GM12878 (cell line): ENCODE results near the gene SORBS2. TPM values are rescaled to one million over a fixed set of nuclear protein-coding genes. Genes with fewer than 3 reads are reported as not detected.

Source experiments
- ATAC-seq: fragments of 200-7000 bp; cut with Tn5 transposase; 3 replicates; pipeline ENCODE4 v1.9.1; 2020; ENCODE audit warnings: mild to moderate bottlenecking, moderate library complexity
- BruUV-seq: library from RNA; stranded (reverse); fragments of 400-500 nt; replicated peaks from 2 replicates; lab custom pipeline; 2021; lab: Mats Ljungman, UMichigan
- CTCF ChIA-PET: fragments of 300-600 bp; sonication (Branson Sonifier 250); formaldehyde crosslinking; extraction: SDS; loops from one replicate; lab custom pipeline; 2021; ENCODE audit warnings: inconsistent platforms; lab: Yijun Ruan, JAX
- POLR2A ChIA-PET: fragments of 350-600 bp; formaldehyde crosslinking; extraction: SDS; loops from one replicate; lab custom pipeline; 2021; ENCODE audit warnings: inconsistent platforms; lab: Charles Lee
- RAD21 ChIA-PET: fragments of 300-600 bp; sonication (Branson Sonifier 250); formaldehyde crosslinking; loops from one replicate; lab custom pipeline; 2023; ENCODE audit warnings: antibody characterized with exemption; ENCODE audit not compliant: unreplicated experiment; lab: Charles Lee
- SMC1A ChIA-PET: fragments of 300-600 bp; sonication (Branson Sonifier 250); formaldehyde crosslinking; loops from one replicate; lab custom pipeline; 2023; ENCODE audit not compliant: unreplicated experiment, uncharacterized antibody; lab: Charles Lee
- DNase-seq: peaks from one replicate; pipeline ENCODE4 v3.0.0-alpha.2; 2011; ENCODE audit warnings: low read depth, low spot score
- FAIRE-seq: peaks from 3 replicates; lab custom pipeline; 2011; peaks lifted over from hg19 to GRCh38; lab: Jason Lieb, UNC
- H2AFZ ChIP-seq: 2 replicates; pipeline ENCODE4 v1.6.0; 2011; ENCODE audit warnings: low read depth, low read length, control low read depth; ENCODE audit not compliant: control insufficient read depth
- H3K27ac ChIP-seq: 2 replicates; pipeline ENCODE4 v1.5.1; 2011; ENCODE audit warnings: control low read depth; ENCODE audit not compliant: control insufficient read depth, insufficient read depth
- H3K27me3 ChIP-seq, 2 experiments: replicated peaks in 1 of 2; 2 replicates each; pipeline versions ENCODE4 v1.6.0 to v1.6.1; 2011; ENCODE audit warnings: low read length in 1 of 2; ENCODE audit not compliant: control insufficient read depth in 2 of 2, insufficient read depth in 2 of 2
- H3K36me3 ChIP-seq, 2 experiments: 2 replicates each; pipeline ENCODE4 v1.5.1; 2011; ENCODE audit warnings: low read length in 1 of 2; ENCODE audit not compliant: control insufficient read depth in 2 of 2, insufficient read depth in 2 of 2
- H3K4me1 ChIP-seq: 2 replicates; pipeline ENCODE4 v1.6.1; 2011; ENCODE audit warnings: mild to moderate bottlenecking, low read length, moderate library complexity, mixed read lengths; ENCODE audit not compliant: control insufficient read depth, insufficient read depth
- H3K4me2 ChIP-seq: 2 replicates; pipeline ENCODE4 v1.6.0; 2011; ENCODE audit warnings: control low read depth; ENCODE audit not compliant: control insufficient read depth, insufficient read depth
- H3K4me3 ChIP-seq: fragments of 200-600 bp; sonication (generic); 2 replicates; pipeline ENCODE4 v1.5.1; 2016
- H3K79me2 ChIP-seq: 2 replicates; pipeline ENCODE4 v1.6.0; 2011; ENCODE audit warnings: low read length; ENCODE audit not compliant: control insufficient read depth, insufficient read depth
- H3K9ac ChIP-seq: 2 replicates; pipeline ENCODE4 v1.8.0; 2011; ENCODE audit warnings: low read length, control low read depth, mixed read lengths; ENCODE audit not compliant: control insufficient read depth, insufficient read depth
- H3K9me3 ChIP-seq: replicated peaks from 3 replicates; pipeline ENCODE4 v1.5.1; 2011; ENCODE audit warnings: mild to moderate bottlenecking, low read length; ENCODE audit not compliant: control insufficient read depth, insufficient read depth
- H4K20me1 ChIP-seq: 2 replicates; pipeline ENCODE4 v1.6.0; 2011; ENCODE audit not compliant: control insufficient read depth, insufficient read depth
- CBFB ChIP-seq: IDR thresholded peaks from 2 replicates; pipeline ENCODE4 v1.6.1; 2016; ENCODE audit warnings: antibody characterized with exemption, low read depth
- EED ChIP-seq: sonication (generic); IDR thresholded peaks from 2 replicates; pipeline ENCODE4 v1.6.1; 2016; ENCODE audit warnings: antibody characterized with exemption, low read depth
- HDGF ChIP-seq: fragments of 450-650 bp; IDR thresholded peaks from 2 replicates; pipeline ENCODE4 v1.6.1; 2016; ENCODE audit warnings: antibody characterized with exemption
- NR2F1 ChIP-seq: fragments of 450-650 bp; conservative IDR thresholded peaks from 2 replicates; pipeline ENCODE4 v1.6.1; 2017; ENCODE audit warnings: mild to moderate bottlenecking
- RCOR1 ChIP-seq: conservative IDR thresholded peaks from 2 replicates; pipeline ENCODE4 v1.6.1; 2012; ENCODE audit warnings: low read depth, low read length, improper control_type of control experiment
- SUZ12 ChIP-seq: fragments of 200-600 bp; sonication (generic); IDR thresholded peaks from one replicate; pipeline ENCODE4 v1.6.1; 2018; ENCODE audit warnings: antibody characterized with exemption, mild to moderate bottlenecking; ENCODE audit not compliant: unreplicated experiment
- YY1 ChIP-seq: IDR thresholded peaks from 2 replicates; pipeline ENCODE4 v1.6.1; 2011; ENCODE audit warnings: low read depth, mild to moderate bottlenecking, low read length
- ZNF384 ChIP-seq: IDR thresholded peaks from 2 replicates; pipeline ENCODE4 v1.6.1; 2012; ENCODE audit warnings: low read depth, mild to moderate bottlenecking, low read length, improper control_type of control experiment, borderline replicate concordance
- WGBS: methylation state at CpG from one replicate; pipeline ENCODE4 v1.1.6; 2016; ENCODE audit warnings: low lambda C conversion rate; ENCODE audit not compliant: insufficient replicate concordance, insufficient coverage; ENCODE audit errors: missing lambda C conversion rate; 5-methylcytosine and 5-hydroxymethylcytosine counted together
- in situ Hi-C: fragments of 300-500 bp; cut with MboI; formaldehyde crosslinking; loops from 9 replicates; pipeline ENCODE4 v1.14.3; 2018; ENCODE audit warnings: mixed read lengths
- intact Hi-C: fragments of 100-400 bp; cut with micrococcal nuclease; formaldehyde crosslinking; loops from one replicate; pipeline ENCODE4 v1.14.2; 2022; ENCODE audit not compliant: unreplicated experiment
- polyA plus RNA-seq, 11 experiments: library from polyadenylated mRNA; depleted of rRNA in 4 of 11; unstranded in 6 of 11; stranded (reverse) in 5 of 11; fragments of >200 nt; fragmentation: Nextera tagmentation in 4 of 11; fragmentation: Illumina TruSeq in 1 of 11; extraction: Ambion mirVana in 4 of 11; extraction: Trizol in 1 of 11; gene quantifications; 1 replicate in 1 of 11; 2 replicates in 10 of 11; pipeline versions ENCODE4 v1.2.1 to v1.2.3, GENCODE V29; 2011 to 2016; ENCODE audit warnings: inconsistent platforms in 2 of 11, missing spikeins in 2 of 11, low read depth in 1 of 11
- total RNA-seq, 4 experiments: library from RNA; depleted of rRNA in 3 of 4; stranded (reverse); fragments of >200 nt in 3 of 4; fragmentation: Illumina TruSeq in 1 of 4; extraction: Trizol in 1 of 4; gene quantifications; 2 replicates each; pipeline versions ENCODE4 v1.2.1 to v1.2.3, GENCODE V29; 2013 to 2021
- TF ChIP-seq, protein P1 (sequence below): fragments of 450-650 bp; IDR thresholded peaks from 2 replicates; pipeline ENCODE4 v1.6.1; 2018; ENCODE audit warnings: mild to moderate bottlenecking, low read depth, moderate library complexity; ENCODE audit not compliant: partially characterized antibody
- TF ChIP-seq, protein P2 (sequence below): fragments of 450-650 bp; IDR thresholded peaks from 2 replicates; pipeline ENCODE4 v1.6.1; 2017; ENCODE audit warnings: antibody characterized with exemption, mild to moderate bottlenecking, moderate library complexity
- TF ChIP-seq, protein P3 (sequence below): fragments of 450-650 bp; IDR thresholded peaks from 2 replicates; pipeline ENCODE4 v1.6.1; 2017; ENCODE audit warnings: mild to moderate bottlenecking, moderate library complexity

The SORBS2 gene
- total and polyA plus RNA-seq, 10 of the 15 experiments (the other 5 are each of a cell fraction or from before 2014, with no cell fraction given): 0.06 to 3.0 (median 0.79) TPM

DNA sequence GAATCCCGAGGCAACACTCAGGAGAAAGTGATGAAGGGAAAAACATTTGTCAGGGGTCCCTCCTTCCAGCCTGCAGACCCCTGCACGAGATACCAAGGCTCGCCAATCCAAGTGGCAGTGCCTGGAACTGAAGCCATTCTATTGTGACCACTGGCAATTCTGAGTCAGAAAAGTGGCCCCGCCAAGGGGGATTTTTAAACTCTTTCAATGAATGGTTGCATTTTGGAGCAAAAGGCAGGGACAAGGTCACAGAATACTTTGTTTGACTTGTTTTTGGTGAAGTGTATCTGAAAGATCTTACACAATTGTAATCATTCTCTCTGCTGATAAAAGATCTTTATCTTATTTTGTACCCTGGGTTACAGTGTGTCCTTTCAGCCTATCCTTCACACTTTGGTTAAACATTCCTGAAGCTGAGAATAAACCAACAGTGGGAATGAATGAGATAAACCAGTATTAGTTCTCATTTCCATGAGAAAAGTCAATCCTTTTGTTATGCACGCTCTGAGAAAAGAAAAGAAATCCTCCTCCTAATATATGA is 160.8 kb downstream of the SORBS2 start:
- Histone ChIP-seq H3K4me2 (no peak overlapping the region), H3K9me3 (no peaks in the 10 kb centered on the region), H3K79me2 (no peaks in the 10 kb centered on the region), H2AFZ (no peak overlapping the region), H3K27me3 (no peaks in the 10 kb centered on the region), H3K4me1 (no peaks in the 10 kb centered on the region), H3K9ac (no peak overlapping the region), H3K27ac (no peak overlapping the region), H3K4me3 (no peak overlapping the region), H4K20me1 (no peaks in the 10 kb centered on the region), H3K36me3 (no peaks in the 10 kb centered on the region)
- in situ Hi-C loops: no loop called here
- SMC1A ChIA-PET: no interaction called here
- WGBS: 36% methylated on average over 5 of the region's 5 CpGs
- CTCF ChIA-PET: interaction anchor here (1.0 kb wide), 1 partner anchor 386 kb away, joined by 3 read pairs; no protein-coding TSS in a partner anchor
- no TSS peak for BruUV-seq
- RAD21 ChIA-PET: no interaction called here
- FAIRE-seq (no peak), ATAC-seq (no peak), DNase-seq (no peak)
- intact Hi-C loops: no loop called here
- POLR2A ChIA-PET: no interaction called here
- TF ChIP-seq, protein P1, sequence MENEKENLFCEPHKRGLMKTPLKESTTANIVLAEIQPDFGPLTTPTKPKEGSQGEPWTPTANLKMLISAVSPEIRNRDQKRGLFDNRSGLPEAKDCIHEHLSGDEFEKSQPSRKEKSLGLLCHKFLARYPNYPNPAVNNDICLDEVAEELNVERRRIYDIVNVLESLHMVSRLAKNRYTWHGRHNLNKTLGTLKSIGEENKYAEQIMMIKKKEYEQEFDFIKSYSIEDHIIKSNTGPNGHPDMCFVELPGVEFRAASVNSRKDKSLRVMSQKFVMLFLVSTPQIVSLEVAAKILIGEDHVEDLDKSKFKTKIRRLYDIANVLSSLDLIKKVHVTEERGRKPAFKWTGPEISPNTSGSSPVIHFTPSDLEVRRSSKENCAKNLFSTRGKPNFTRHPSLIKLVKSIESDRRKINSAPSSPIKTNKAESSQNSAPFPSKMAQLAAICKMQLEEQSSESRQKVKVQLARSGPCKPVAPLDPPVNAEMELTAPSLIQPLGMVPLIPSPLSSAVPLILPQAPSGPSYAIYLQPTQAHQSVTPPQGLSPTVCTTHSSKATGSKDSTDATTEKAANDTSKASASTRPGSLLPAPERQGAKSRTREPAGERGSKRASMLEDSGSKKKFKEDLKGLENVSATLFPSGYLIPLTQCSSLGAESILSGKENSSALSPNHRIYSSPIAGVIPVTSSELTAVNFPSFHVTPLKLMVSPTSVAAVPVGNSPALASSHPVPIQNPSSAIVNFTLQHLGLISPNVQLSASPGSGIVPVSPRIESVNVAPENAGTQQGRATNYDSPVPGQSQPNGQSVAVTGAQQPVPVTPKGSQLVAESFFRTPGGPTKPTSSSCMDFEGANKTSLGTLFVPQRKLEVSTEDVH: no peak
- no peak for TF ChIP-seq CBFB
- TF ChIP-seq SUZ12: no peak
- no peak for TF ChIP-seq NR2F1
- TF ChIP-seq EED: no peak
- TF ChIP-seq RCOR1: no peak
- no peak for TF ChIP-seq YY1
- TF ChIP-seq HDGF: no peak
- TF ChIP-seq, protein P2, sequence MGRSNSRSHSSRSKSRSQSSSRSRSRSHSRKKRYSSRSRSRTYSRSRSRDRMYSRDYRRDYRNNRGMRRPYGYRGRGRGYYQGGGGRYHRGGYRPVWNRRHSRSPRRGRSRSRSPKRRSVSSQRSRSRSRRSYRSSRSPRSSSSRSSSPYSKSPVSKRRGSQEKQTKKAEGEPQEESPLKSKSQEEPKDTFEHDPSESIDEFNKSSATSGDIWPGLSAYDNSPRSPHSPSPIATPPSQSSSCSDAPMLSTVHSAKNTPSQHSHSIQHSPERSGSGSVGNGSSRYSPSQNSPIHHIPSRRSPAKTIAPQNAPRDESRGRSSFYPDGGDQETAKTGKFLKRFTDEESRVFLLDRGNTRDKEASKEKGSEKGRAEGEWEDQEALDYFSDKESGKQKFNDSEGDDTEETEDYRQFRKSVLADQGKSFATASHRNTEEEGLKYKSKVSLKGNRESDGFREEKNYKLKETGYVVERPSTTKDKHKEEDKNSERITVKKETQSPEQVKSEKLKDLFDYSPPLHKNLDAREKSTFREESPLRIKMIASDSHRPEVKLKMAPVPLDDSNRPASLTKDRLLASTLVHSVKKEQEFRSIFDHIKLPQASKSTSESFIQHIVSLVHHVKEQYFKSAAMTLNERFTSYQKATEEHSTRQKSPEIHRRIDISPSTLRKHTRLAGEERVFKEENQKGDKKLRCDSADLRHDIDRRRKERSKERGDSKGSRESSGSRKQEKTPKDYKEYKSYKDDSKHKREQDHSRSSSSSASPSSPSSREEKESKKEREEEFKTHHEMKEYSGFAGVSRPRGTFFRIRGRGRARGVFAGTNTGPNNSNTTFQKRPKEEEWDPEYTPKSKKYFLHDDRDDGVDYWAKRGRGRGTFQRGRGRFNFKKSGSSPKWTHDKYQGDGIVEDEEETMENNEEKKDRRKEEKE: no peak
- TF ChIP-seq, protein P3, sequence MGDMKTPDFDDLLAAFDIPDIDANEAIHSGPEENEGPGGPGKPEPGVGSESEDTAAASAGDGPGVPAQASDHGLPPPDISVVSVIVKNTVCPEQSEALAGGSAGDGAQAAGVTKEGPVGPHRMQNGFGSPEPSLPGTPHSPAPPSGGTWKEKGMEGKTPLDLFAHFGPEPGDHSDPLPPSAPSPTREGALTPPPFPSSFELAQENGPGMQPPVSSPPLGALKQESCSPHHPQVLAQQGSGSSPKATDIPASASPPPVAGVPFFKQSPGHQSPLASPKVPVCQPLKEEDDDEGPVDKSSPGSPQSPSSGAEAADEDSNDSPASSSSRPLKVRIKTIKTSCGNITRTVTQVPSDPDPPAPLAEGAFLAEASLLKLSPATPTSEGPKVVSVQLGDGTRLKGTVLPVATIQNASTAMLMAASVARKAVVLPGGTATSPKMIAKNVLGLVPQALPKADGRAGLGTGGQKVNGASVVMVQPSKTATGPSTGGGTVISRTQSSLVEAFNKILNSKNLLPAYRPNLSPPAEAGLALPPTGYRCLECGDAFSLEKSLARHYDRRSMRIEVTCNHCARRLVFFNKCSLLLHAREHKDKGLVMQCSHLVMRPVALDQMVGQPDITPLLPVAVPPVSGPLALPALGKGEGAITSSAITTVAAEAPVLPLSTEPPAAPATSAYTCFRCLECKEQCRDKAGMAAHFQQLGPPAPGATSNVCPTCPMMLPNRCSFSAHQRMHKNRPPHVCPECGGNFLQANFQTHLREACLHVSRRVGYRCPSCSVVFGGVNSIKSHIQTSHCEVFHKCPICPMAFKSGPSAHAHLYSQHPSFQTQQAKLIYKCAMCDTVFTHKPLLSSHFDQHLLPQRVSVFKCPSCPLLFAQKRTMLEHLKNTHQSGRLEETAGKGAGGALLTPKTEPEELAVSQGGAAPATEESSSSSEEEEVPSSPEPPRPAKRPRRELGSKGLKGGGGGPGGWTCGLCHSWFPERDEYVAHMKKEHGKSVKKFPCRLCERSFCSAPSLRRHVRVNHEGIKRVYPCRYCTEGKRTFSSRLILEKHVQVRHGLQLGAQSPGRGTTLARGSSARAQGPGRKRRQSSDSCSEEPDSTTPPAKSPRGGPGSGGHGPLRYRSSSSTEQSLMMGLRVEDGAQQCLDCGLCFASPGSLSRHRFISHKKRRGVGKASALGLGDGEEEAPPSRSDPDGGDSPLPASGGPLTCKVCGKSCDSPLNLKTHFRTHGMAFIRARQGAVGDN: no peak
- no peak for TF ChIP-seq ZNF384
